Cardiac atrium fibroblast (primary cell): ENCODE results near the gene AMTN. TPM values are rescaled to one million over a fixed set of nuclear protein-coding genes. Genes with fewer than 3 reads are reported as not detected.

Experiments
- total RNA-seq: library from RNA; depleted of rRNA; stranded (reverse); fragments of >200 nt; gene quantifications from 2 replicates; pipeline ENCODE4 v1.2.3, GENCODE V29; 2015

The AMTN gene
- not detected in 2 replicates for total RNA-seq

GRCh38 chr4:70518269-70518668 lies at the start of gene AMTN:
AMTN (plus strand) TSS chr4:70518569; CDS start chr4:70518778, 209 bp downstream.

GRCh38 chr4:70471897-70472296 lies 46.5 kb upstream of the AMTN start, which contains the start of gene MUC7:
MUC7 (plus strand) TSS chr4:70472197; CDS start chr4:70474022, 1,825 bp downstream.

Other genes with a start within 250 kb of the AMTN start
- gene CABS1, start 183.6 kb upstream of the AMTN start, total RNA-seq: not detected in 2 replicates
- not detected in 2 replicates for gene SMR3A, start 157.8 kb upstream of the AMTN start, total RNA-seq
- gene SMR3B, start 135.4 kb upstream of the AMTN start, total RNA-seq: not detected in 2 replicates
- not detected in 2 replicates for gene OPRPN, start 120.6 kb upstream of the AMTN start, total RNA-seq
- gene MUC7, start 46.4 kb upstream of the AMTN start, total RNA-seq: not detected in 2 replicates
- gene AMBN, start 73.7 kb downstream of the AMTN start, total RNA-seq: not detected in 2 replicates
- gene ENAM, start 110.2 kb downstream of the AMTN start, total RNA-seq: not detected in 2 replicates
- gene JCHAIN, start 147.9 kb downstream of the AMTN start, total RNA-seq: not detected in 2 replicates
- gene UTP3, start 170.0 kb downstream of the AMTN start, total RNA-seq: 15.9 and 18.2 TPM in 2 replicates
- gene RUFY3, start 203.4 kb downstream of the AMTN start, total RNA-seq: 8.5 and 9.9 TPM in 2 replicates